ENCODE measurements around the gene HPCAL1.
A peak's percentile ranks its signal among the peaks of the same experiment; 100 is the strongest.

Gene HPCAL1

GRCh38 chr2:10302479-10303180, at the start of gene HPCAL1:
Gene HPCAL1, plus strand, starts transcription at chr2:10302904. Its CDS starts 116,854 bp downstream, at chr2:10419758.
- H3K36me3 ChIP-seq (ENCODE audit: control insufficient read depth, low read length), result no peaks in the 10 kb centered on the region
- H3K4me2 ChIP-seq (ENCODE audit: low read length), result peak within 1 kb of the TSS; percentile 100
- H3K27ac ChIP-seq (ENCODE audit: low read depth, low read length), result peak within 1 kb of the TSS; percentile 22; the same call in 1 of the 2 replicates
- peaks cover 6% of the 10 kb centered on the region for H3F3A ChIP-seq (ENCODE audit: control insufficient read depth, insufficient read depth)
- H3K9me2 ChIP-seq (replicated peaks; ENCODE audit: control insufficient read depth, low read length), result no peaks in the 10 kb centered on the region
- H4K20me1 ChIP-seq (ENCODE audit: control insufficient read depth, insufficient read depth, low read depth, low read length), result peaks cover 12% of the 10 kb centered on the region; the same call in 1 of the 2 replicates
- peaks cover 45% of the 10 kb centered on the region for H3K27me3 ChIP-seq (ENCODE audit: control insufficient read depth, low read length)
- H3K79me2 ChIP-seq (ENCODE audit: control insufficient read depth, low read length), result peaks cover 19% of the 10 kb centered on the region
- peaks cover 7% of the 10 kb centered on the region; the same call in 1 of the 2 replicates for H3K9me3 ChIP-seq (ENCODE audit: control insufficient read depth, insufficient read depth, low read length)
- TF ChIP-seq CTCF (IDR thresholded peaks at IDR 0.05; ENCODE audit: low read depth, low read length, poor library complexity, severe bottlenecking) (peak; percentile 56), EZH2phosphoT487 (IDR thresholded peaks at IDR 0.05; ENCODE audit: borderline replicate concordance, low read length) (no peak)
- H3K4me3 ChIP-seq (ENCODE audit: low read length), result peak within 1 kb of the TSS; percentile 93
- H3K4me1 ChIP-seq (ENCODE audit: control insufficient read depth, low read length), result peaks cover 45% of the 10 kb centered on the region

- Histone ChIP-seq H4K20me1 (ENCODE audit: control insufficient read depth, insufficient read depth, low read depth, low read length) (no peaks in the 10 kb centered on the region), H3K36me3 (ENCODE audit: control insufficient read depth, low read length) (no peaks in the 10 kb centered on the region), H3K79me2 (ENCODE audit: control insufficient read depth, low read length) (no peaks in the 10 kb centered on the region), H3K4me2 (ENCODE audit: low read length) (no peak overlapping the region), H3K9me3 (ENCODE audit: control insufficient read depth, insufficient read depth, low read length) (peaks cover 11% of the 10 kb centered on the region), H3K27ac (ENCODE audit: low read depth, low read length) (no peak overlapping the region), H3K4me3 (ENCODE audit: low read length) (no peak overlapping the region), H3K9me2 (replicated peaks; ENCODE audit: control insufficient read depth, low read length) (no peaks in the 10 kb centered on the region), H3K27me3 (ENCODE audit: control insufficient read depth, low read length) (no peaks in the 10 kb centered on the region), H3F3A (ENCODE audit: control insufficient read depth, insufficient read depth) (no peaks in the 10 kb centered on the region), H3K4me1 (ENCODE audit: control insufficient read depth, low read length) (no peaks in the 10 kb centered on the region)
- TF ChIP-seq CTCF (IDR thresholded peaks at IDR 0.05; ENCODE audit: low read depth, low read length, poor library complexity, severe bottlenecking) (no peak), EZH2phosphoT487 (IDR thresholded peaks at IDR 0.05; ENCODE audit: borderline replicate concordance, low read length) (no peak)
Observed at GRCh38 chr2:10253596-10254372, 48.9 kb upstream of the HPCAL1 start.

DNA sequence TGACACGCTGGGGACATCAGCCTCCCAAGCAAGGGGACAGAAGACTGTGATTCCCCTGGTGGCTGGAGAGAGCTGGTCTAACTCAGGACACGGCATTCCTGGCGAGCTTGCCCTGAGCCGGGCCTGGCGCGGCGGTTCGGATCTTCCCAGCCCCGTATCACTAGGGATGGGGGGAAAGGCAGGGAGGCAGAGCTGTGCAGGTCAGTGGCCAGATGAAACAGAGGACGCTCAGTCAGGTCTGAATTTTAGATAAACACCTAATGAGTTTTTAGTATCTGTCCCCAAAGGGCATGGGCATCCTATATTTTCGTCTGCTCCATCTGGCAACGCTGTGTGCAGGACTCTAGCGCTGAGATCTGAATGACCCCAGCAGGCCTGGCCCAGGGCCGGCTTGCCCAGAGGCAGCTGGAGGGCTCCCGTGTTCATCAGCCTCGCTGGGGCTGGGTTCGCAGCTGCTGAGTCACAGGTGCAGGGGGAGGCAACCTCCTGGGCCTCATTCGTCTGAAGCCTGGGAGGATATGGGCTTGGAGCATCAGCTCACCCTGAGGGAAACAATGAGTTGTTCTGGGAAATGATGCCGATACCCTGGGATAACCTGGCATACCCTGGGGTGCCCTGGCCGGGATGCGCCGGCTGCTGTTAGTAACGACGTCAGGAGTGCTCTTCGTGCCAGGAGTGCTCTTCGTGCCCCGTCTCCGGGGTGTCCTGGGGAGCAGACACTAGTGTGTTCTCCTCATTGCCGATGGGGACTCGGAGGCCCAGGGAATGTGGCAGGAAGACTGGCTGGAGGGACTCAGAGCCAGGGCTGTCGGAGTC, 48.1 kb upstream of the HPCAL1 start:
- Histone ChIP-seq H3K36me3 (ENCODE audit: control insufficient read depth, low read length) (no peaks in the 10 kb centered on the region), H3K79me2 (ENCODE audit: control insufficient read depth, low read length) (no peaks in the 10 kb centered on the region), H3K9me2 (replicated peaks; ENCODE audit: control insufficient read depth, low read length) (no peaks in the 10 kb centered on the region), H3K4me1 (ENCODE audit: control insufficient read depth, low read length) (no peaks in the 10 kb centered on the region), H3K4me3 (ENCODE audit: low read length) (no peak overlapping the region), H3K4me2 (ENCODE audit: low read length) (no peak overlapping the region), H4K20me1 (ENCODE audit: control insufficient read depth, insufficient read depth, low read depth, low read length) (no peaks in the 10 kb centered on the region), H3F3A (ENCODE audit: control insufficient read depth, insufficient read depth) (no peaks in the 10 kb centered on the region), H3K27me3 (ENCODE audit: control insufficient read depth, low read length) (no peaks in the 10 kb centered on the region), H3K27ac (ENCODE audit: low read depth, low read length) (no peak overlapping the region), H3K9me3 (ENCODE audit: control insufficient read depth, insufficient read depth, low read length) (peaks cover 11% of the 10 kb centered on the region)
- TF ChIP-seq CTCF (IDR thresholded peaks at IDR 0.05; ENCODE audit: low read depth, low read length, poor library complexity, severe bottlenecking) (no peak), EZH2phosphoT487 (IDR thresholded peaks at IDR 0.05; ENCODE audit: borderline replicate concordance, low read length) (no peak)
